ENCODE data around the gene CLEC16A.

CLEC16A gene

DNA sequence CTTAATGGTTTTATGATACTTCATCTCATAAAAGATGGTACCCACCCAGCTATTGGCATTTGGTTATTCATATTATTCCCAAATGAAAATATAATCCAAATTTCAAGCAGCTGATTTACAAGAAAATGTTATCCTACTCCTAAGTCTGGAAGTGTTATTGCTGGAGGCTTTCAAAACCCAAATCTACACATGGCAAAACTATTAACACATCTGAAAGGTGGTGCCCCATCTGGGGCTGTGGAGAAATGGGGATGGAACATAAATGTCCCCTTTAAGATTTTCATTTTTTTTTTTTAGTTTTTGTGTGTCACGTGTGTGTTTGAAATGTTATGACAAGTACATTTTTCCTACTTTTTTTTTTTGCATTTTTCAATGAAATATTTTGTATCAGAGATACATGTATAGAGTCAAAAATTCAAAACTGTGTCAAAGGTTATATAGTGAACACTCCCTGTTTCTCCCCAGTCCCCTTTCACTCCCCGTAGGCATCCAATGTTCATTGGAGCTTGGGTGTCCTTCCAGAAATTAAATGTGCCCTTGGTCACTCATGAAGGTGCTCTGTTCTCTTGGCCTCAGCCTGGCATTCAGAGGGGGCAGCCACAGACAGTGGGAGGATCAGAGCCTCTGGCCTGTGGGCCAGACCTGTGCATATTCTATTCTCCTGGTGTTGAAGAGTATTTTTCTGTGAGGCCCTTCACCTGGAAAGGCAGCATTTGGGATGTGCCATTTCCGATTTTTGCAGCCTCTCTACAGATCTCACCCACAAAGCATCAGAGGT, 79.1 kb downstream of the CLEC16A start:
- DNase-seq (ENCODE audit: low read depth), result no peak
- H3K4me3 ChIP-seq (ENCODE audit: low read depth, low read length), result no peak overlapping the region
- TF ChIP-seq, protein P1, sequence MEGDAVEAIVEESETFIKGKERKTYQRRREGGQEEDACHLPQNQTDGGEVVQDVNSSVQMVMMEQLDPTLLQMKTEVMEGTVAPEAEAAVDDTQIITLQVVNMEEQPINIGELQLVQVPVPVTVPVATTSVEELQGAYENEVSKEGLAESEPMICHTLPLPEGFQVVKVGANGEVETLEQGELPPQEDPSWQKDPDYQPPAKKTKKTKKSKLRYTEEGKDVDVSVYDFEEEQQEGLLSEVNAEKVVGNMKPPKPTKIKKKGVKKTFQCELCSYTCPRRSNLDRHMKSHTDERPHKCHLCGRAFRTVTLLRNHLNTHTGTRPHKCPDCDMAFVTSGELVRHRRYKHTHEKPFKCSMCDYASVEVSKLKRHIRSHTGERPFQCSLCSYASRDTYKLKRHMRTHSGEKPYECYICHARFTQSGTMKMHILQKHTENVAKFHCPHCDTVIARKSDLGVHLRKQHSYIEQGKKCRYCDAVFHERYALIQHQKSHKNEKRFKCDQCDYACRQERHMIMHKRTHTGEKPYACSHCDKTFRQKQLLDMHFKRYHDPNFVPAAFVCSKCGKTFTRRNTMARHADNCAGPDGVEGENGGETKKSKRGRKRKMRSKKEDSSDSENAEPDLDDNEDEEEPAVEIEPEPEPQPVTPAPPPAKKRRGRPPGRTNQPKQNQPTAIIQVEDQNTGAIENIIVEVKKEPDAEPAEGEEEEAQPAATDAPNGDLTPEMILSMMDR (conservative IDR thresholded peaks at IDR 0.05; ENCODE audit: low read depth, low read length), result no peak

DNA sequence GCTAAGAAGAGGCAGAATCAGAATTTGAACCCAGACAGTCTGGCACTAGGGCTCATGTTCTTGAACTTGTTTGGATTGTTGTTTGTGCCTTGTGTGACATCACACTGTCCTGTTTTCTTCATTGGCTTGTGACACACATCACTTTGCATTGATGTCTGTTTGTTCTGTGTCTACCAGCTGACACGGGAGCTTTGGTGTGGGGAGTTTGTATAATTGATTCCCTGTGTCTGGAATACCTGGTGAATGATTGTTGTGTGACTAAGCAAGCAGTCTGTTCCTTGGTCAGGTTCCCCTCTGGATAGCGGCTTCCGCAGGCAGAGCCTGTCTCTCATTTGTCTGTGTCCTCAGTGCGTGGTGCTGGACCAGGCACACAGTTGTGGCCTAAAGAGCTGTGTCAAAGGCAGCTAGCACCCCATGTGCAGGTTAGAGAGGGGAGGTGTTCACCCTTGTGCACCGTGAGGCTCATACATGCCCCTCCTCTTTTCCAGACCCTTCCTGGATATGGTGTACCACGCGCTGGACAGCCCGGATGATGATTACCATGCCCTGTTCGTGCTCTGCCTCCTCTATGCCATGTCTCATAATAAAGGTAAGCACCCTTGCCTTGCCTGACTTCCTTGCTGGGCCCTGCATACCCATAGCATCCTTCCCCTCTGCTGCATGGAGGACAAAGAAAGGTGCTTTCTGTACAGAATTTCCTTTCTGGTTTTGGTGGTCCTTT, 80.1 kb downstream of the CLEC16A start:
- DNase-seq (ENCODE audit: low read depth), result no peak
- TF ChIP-seq, protein P1 (conservative IDR thresholded peaks at IDR 0.05; ENCODE audit: low read depth, low read length), result no peak
- H3K4me3 ChIP-seq (ENCODE audit: low read depth, low read length), result no peak overlapping the region

GRCh38 chr16:11025120-11025531, 80.8 kb downstream of the CLEC16A start:
- TF ChIP-seq, protein P1 (conservative IDR thresholded peaks at IDR 0.05; ENCODE audit: low read depth, low read length), result no peak
- DNase-seq (ENCODE audit: low read depth), result no peak
- no peak overlapping the region for H3K4me3 ChIP-seq (ENCODE audit: low read depth, low read length)

GRCh38 chr16:11029948-11030347, 85.6 kb downstream of the CLEC16A start:
- DNase-seq (ENCODE audit: low read depth), result no peak
- no peak overlapping the region for H3K4me3 ChIP-seq (ENCODE audit: low read depth, low read length)
- TF ChIP-seq, protein P1 (conservative IDR thresholded peaks at IDR 0.05; ENCODE audit: low read depth, low read length), result no peak

GRCh38 chr16:11030990-11031510, 86.7 kb downstream of the CLEC16A start:
- no peak overlapping the region for H3K4me3 ChIP-seq (ENCODE audit: low read depth, low read length)
- TF ChIP-seq, protein P1 (conservative IDR thresholded peaks at IDR 0.05; ENCODE audit: low read depth, low read length), result no peak
- DNase-seq (ENCODE audit: low read depth), result no peak

DNA sequence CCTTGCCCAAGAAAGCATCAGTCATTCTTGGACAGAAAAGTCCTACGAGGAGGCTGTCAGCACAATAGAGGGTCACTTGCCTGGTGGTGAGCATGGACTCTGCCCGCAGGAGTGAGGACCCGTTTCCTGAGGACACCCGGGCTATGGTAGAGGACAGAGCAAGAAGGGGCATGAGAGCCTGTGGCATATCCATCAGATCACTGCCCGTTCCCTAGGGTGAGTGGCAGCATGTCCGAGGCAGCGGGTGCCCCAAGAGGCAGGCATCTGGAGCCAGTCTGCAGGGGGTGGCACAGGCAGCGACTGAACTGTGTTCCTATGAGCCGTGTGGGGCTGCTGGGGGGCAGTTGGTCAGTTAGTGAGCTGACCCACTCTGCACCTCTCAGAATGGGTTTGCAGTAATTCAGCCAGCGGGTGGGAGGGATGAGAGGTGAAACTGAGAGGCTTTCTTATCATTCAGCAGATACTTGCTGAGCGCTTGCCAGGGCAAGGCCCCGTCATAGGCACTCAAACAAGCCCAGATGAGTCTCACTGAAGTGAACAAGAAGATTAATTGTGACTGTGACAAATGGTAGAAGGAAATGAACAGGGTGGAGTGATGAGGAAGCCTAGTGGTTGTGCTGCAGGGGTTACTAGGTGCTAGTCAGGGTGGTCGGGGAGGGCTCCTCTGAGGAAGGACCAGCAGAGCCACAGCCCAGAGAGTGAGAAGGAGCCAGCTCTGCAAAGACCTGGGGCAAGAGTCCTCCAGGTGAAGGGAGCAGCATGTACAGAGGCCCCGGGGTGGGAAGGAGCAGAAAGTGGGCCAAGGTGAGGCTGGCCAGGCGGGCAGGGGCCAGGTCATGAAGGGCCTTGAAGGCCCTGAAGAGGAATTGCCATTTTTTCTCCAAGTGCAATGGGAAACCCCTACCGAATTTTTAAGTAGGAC, 87.9 kb downstream of the CLEC16A start:
- no peak overlapping the region for H3K4me3 ChIP-seq (ENCODE audit: low read depth, low read length)
- TF ChIP-seq, protein P1 (conservative IDR thresholded peaks at IDR 0.05; ENCODE audit: low read depth, low read length), result no peak
- no peak for DNase-seq (ENCODE audit: low read depth)
